CD4-positive, CD25-positive, alpha-beta regulatory T cell (primary cell): ENCODE results near the gene DYRK3. TPM values are rescaled to one million over a fixed set of nuclear protein-coding genes. Genes with fewer than 3 reads are reported as not detected.

ENCODE experiments used
- ATAC-seq, 2 donors: fragments of 150-1000 bp; cut with Tn5 transposase; one replicate each; pipeline ENCODE4 v1.10.0; 2021; ENCODE audit warnings: low read depth in 2 of 2, moderate number of reproducible peaks in 2 of 2, moderate library complexity in 1 of 2
- DNase-seq, 3 donors: peaks; one replicate each; pipeline versions ENCODE4 v3.0.0 to v3.0.0-alpha.2; 2012 to 2022; ENCODE audit warnings: mixed read lengths in 1 of 3
- H3K27ac ChIP-seq: one replicate; pipeline ENCODE4 v1.7.0; 2013; ENCODE audit warnings: mild to moderate bottlenecking, low read length; ENCODE audit not compliant: insufficient read depth, poor library complexity, severe bottlenecking
- H3K27me3 ChIP-seq: one replicate; pipeline ENCODE4 v1.7.0; 2013; ENCODE audit warnings: low read length; ENCODE audit not compliant: control insufficient read depth, insufficient read depth
- H3K36me3 ChIP-seq: one replicate; pipeline ENCODE4 v1.7.0; 2013; ENCODE audit warnings: mild to moderate bottlenecking, low read length, moderate library complexity; ENCODE audit not compliant: control insufficient read depth, insufficient read depth
- H3K4me1 ChIP-seq: 2 replicates; pipeline ENCODE4 v1.7.0; 2013; ENCODE audit warnings: mild to moderate bottlenecking, low read length; ENCODE audit not compliant: insufficient read depth, control insufficient read depth, poor library complexity, severe bottlenecking
- H3K4me3 ChIP-seq: one replicate; pipeline ENCODE4 v1.7.0; 2013; ENCODE audit warnings: low read depth, mild to moderate bottlenecking, low read length, moderate library complexity
- H3K9me3 ChIP-seq, 2 experiments: 1 replicate in 1 of 2; 2 replicates in 1 of 2; pipeline ENCODE4 v1.7.0; 2013; ENCODE audit warnings: low read length in 2 of 2, mild to moderate bottlenecking in 1 of 2, moderate library complexity in 1 of 2; ENCODE audit not compliant: control insufficient read depth in 2 of 2
- H3K27ac Mint-ChIP-seq, 3 donors: one replicate each; pipeline ENCODE4 v1.8.0; 2020 to 2022; ENCODE audit warnings: mild to moderate bottlenecking in 3 of 3, mixed read lengths in 3 of 3, moderate library complexity in 2 of 3
- H3K27me3 Mint-ChIP-seq: one replicate; pipeline ENCODE4 v1.8.0; 2022; ENCODE audit warnings: mild to moderate bottlenecking, mixed read lengths
- H3K36me3 Mint-ChIP-seq: one replicate; pipeline ENCODE4 v1.8.0; 2020; ENCODE audit warnings: mixed read lengths
- H3K4me1 Mint-ChIP-seq, 4 donors: one replicate each; pipeline ENCODE4 v1.8.0; 2020 to 2022; ENCODE audit warnings: mixed read lengths in 4 of 4, mild to moderate bottlenecking in 1 of 4
- H3K4me3 Mint-ChIP-seq, 4 donors: one replicate each; pipeline ENCODE4 v1.8.0; 2020 to 2022; ENCODE audit warnings: mild to moderate bottlenecking in 4 of 4, mixed read lengths in 4 of 4, moderate library complexity in 3 of 4
- H3K9me3 Mint-ChIP-seq, 7 donors: one replicate each; pipeline ENCODE4 v1.8.0; 2020 to 2022; ENCODE audit warnings: mixed read lengths in 7 of 7, mild to moderate bottlenecking in 3 of 7, moderate library complexity in 2 of 7
- polyA plus RNA-seq, 4 donors: library from polyadenylated mRNA; unstranded; fragments of 300-500 nt; fragmentation: Illumina TruSeq; gene quantifications; one replicate each; pipeline ENCODE4 v1.2.3, GENCODE V29; 2021
- total RNA-seq: library from RNA; stranded (reverse); gene quantifications from one replicate; pipeline ENCODE4 v1.2.3, GENCODE V29; 2022

DYRK3 gene
- total and polyA plus RNA-seq, 5 donors from 2014 or later = 0.32 to 0.67 TPM; not detected in 3

DNA sequence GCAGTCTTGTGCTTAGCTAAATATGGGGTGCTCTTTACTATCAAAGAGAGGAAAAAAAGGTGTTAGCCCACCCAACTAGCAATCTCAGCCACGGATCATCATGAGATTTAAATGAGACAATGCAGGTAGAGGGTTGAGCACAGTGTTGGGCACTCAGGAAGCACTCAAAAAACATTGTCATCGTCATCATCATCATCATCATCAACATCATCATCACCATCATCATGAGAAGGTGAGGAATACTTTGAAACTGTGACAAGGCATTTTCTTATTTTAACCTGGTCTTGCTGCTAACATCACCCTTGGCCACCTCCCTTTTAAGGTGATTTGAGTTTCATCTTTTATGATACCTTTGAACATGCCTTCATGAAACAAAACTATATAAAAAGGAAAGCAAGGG, 46.0 kb downstream of the DYRK3 start:
- Mint-ChIP-seq H3K4me3 (peak overlapping the region in 1 of 4 donors; percentile 3), H3K36me3 (no peaks in the 10 kb centered on the region), H3K4me1 (peaks cover under 1 to 22% (median 14%) of the 10 kb centered on the region in 4 donors), H3K27ac (no peak overlapping the region), H3K9me3 (no peaks in the 10 kb centered on the region), H3K27me3 (peaks cover 5% of the 10 kb centered on the region)
- DNase-seq = no peak
- Histone ChIP-seq H3K9me3 (no peaks in the 10 kb centered on the region), H3K27ac (no peak overlapping the region), H3K4me1 (peaks cover 19% of the 10 kb centered on the region), H3K27me3 (no peaks in the 10 kb centered on the region), H3K36me3 (no peaks in the 10 kb centered on the region), H3K4me3 (no peak overlapping the region)
- ATAC-seq = no peak

DNA sequence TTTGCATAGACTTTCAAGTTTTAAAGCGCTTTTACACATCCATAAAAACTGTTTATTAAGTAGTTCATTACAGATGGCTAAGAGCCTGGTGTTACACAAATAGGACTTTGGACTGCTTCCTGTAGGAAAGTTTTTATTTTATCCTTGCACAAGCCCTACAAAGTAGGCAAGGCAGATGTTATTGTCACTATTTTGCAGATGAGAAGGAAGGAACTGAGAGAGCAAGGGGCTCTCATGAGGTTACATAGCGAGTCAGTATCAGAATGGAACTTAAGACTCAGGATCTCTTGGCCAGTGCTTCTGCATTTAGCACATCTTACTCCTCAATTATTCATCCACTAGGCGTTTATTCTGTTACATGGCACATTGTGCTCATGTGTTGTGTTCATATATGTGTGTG, 46.8 kb downstream of the DYRK3 start:
- peaks cover 27% of the 10 kb centered on the region for H3K4me1 ChIP-seq
- H3K36me3 ChIP-seq = no peaks in the 10 kb centered on the region
- Mint-ChIP-seq H3K36me3 (no peaks in the 10 kb centered on the region), H3K27me3 (peaks cover 5% of the 10 kb centered on the region), H3K9me3 (no peaks in the 10 kb centered on the region), H3K4me3 (peak overlapping the region in 2 of 4 donors; percentile 4 to 62), H3K4me1 (peaks cover 8 to 29% (median 21%) of the 10 kb centered on the region in 4 donors), H3K27ac (no peak overlapping the region)
- DNase-seq = no peak
- no peaks in the 10 kb centered on the region for H3K9me3 ChIP-seq
- ATAC-seq = no peak
- no peak overlapping the region for H3K4me3 ChIP-seq
- H3K27me3 ChIP-seq = no peaks in the 10 kb centered on the region
- H3K27ac ChIP-seq = no peak overlapping the region

DNA sequence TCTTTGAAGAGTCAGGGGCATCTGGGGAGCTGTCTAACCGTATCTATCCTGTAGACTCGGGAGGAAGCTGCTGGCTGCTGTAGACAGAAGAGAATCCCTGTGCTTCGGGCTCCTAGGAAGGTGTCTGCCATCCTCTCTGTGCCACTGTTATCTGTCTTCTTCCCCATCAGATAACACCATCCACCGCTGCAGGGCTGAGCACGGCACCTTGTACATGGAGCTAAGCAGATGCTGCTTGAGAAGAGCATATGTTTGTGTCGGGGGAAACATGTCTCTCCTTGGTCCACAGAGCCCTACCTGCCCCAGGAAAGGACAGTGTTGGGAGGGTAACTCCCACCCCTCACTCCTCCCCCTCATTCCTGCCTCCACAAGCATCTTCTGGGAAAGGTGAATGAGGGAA, 48.0 kb downstream of the DYRK3 start:
- H3K27ac Mint-ChIP-seq = no peak overlapping the region
- peak overlapping the region; percentile 44 to 90 (median 70) for H3K4me3 Mint-ChIP-seq
- H3K27ac ChIP-seq = no peak overlapping the region
- H3K27me3 ChIP-seq = no peaks in the 10 kb centered on the region
- H3K27me3 Mint-ChIP-seq = peaks cover 5% of the 10 kb centered on the region
- no peaks in the 10 kb centered on the region for H3K36me3 Mint-ChIP-seq
- DNase-seq (no peak), ATAC-seq (no peak)
- no peak overlapping the region for H3K4me3 ChIP-seq
- no peaks in the 10 kb centered on the region for H3K9me3 Mint-ChIP-seq
- peaks cover 12 to 40% (median 32%) of the 10 kb centered on the region in 4 donors for H3K4me1 Mint-ChIP-seq
- no peaks in the 10 kb centered on the region for H3K9me3 ChIP-seq
- peaks cover 29% of the 10 kb centered on the region for H3K4me1 ChIP-seq
- no peaks in the 10 kb centered on the region for H3K36me3 ChIP-seq

DNA sequence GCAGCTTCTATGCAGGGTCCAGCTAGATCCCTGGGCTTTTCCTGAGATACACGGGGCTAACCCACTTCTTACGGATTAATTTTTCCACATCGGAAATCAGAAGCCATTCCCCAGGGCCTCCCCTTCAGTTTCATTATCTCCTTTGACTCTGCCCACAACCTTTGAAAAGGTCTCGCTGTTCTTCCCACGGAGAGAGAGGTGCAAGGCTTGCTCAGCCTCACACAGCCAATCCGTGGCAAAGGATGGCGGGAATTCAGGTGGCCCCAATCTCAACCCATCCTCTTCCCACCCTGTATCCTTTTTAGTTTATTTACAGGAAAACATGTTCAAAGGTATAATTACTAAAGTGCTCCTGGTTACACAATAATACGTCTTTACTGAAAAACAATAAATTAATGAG, 48.7 kb downstream of the DYRK3 start:
- no peaks in the 10 kb centered on the region for H3K36me3 Mint-ChIP-seq
- H3K4me1 ChIP-seq = peaks cover 26% of the 10 kb centered on the region

DNA sequence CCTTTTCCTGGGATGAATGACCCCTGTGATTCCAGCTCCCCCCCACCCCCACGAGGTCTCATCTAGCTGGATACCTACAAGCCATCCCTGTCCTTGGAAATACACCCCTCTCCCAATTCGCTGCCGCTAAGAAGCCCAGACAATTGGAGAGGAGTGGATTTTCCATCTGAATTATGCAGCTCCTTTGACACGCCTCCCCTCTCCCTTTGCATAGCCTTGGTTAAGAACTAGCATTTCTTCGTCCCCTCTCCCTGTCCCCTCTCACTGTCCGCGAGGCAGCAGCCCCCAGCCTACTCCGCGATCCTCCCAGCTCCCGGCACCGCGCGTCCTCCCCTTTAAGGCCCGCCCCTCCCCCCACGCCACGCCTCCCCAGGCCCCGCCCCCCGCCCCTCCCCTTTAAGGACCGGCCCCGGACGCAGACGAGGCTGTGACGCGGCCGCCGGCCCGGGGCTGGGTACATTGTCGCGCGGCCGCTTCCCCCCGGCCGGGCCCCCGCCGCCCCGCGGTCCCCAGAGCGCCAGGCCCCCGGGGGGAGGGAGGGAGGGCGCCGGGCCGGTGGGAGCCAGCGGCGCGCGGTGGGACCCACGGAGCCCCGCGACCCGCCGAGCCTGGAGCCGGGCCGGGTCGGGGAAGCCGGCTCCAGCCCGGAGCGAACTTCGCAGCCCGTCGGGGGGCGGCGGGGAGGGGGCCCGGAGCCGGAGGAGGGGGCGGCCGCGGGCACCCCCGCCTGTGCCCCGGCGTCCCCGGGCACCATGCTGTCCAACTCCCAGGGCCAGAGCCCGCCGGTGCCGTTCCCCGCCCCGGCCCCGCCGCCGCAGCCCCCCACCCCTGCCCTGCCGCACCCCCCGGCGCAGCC, 49.4 kb downstream of the DYRK3 start, which contains the start of gene MAPKAPK2:
TSS of gene MAPKAPK2 (plus strand) at position 428 of the 856 bp plus-strand sequence. CDS start at position 753, 325 bp downstream.
- Histone ChIP-seq H3K4me1 (peaks cover 31% of the 10 kb centered on the region), H3K36me3 (peaks cover 2% of the 10 kb centered on the region), H3K27ac (peak within 1 kb of the TSS; percentile 83), H3K27me3 (no peaks in the 10 kb centered on the region), H3K4me3 (peak within 1 kb of the TSS; percentile 92), H3K9me3 (no peaks in the 10 kb centered on the region)
- peak within 1 kb of the TSS; percentile 91 to 99 (median 96) for H3K27ac Mint-ChIP-seq
- ATAC-seq (peak; percentile 79 to 82), DNase-seq (peak; percentile 72 to 79 (median 73))
- peak within 1 kb of the TSS; percentile 93 to 100 (median 98) for H3K4me3 Mint-ChIP-seq
- H3K4me1 Mint-ChIP-seq = peaks cover 15 to 42% (median 36%) of the 10 kb centered on the region in 4 donors
- peaks cover 5% of the 10 kb centered on the region for H3K27me3 Mint-ChIP-seq
- no peaks in the 10 kb centered on the region for H3K9me3 Mint-ChIP-seq
- H3K36me3 Mint-ChIP-seq = no peaks in the 10 kb centered on the region

More for the DNA sequence above, 48.7 kb downstream of the DYRK3 start:
- H3K4me3 Mint-ChIP-seq = peak overlapping the region; percentile 62 to 90 (median 86)
- Histone ChIP-seq H3K36me3 (no peaks in the 10 kb centered on the region), H3K27me3 (no peaks in the 10 kb centered on the region), H3K27ac (no peak overlapping the region), H3K9me3 (no peaks in the 10 kb centered on the region), H3K4me3 (peak overlapping the region; percentile 83)
- peaks cover 12 to 39% (median 33%) of the 10 kb centered on the region in 4 donors for H3K4me1 Mint-ChIP-seq
- H3K27me3 Mint-ChIP-seq = peaks cover 5% of the 10 kb centered on the region
- DNase-seq (no peak), ATAC-seq (no peak)
- no peaks in the 10 kb centered on the region for H3K9me3 Mint-ChIP-seq
- peak overlapping the region in 2 of 3 donors; percentile 67 to 89 for H3K27ac Mint-ChIP-seq

DNA sequence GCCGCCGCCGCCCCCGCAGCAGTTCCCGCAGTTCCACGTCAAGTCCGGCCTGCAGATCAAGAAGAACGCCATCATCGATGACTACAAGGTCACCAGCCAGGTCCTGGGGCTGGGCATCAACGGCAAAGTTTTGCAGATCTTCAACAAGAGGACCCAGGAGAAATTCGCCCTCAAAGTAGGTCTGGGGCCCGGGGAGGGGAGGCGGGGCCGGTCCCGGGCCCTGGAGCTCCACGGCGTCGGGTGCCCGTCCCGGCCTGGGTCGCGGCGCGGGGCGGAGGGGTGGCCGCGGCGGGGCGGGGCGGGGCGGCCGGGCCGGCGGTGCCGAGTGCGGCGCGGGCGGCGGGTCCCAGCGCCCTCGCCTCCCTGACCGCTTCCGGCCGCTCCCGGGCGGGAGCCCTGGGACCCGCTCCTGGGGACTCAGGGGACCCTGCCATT, 50.0 kb downstream of the DYRK3 start:
- Histone ChIP-seq H3K4me3 (peak overlapping the region; percentile 92), H3K36me3 (peaks cover 2% of the 10 kb centered on the region), H3K27ac (peak overlapping the region; percentile 83), H3K27me3 (no peaks in the 10 kb centered on the region), H3K9me3 (no peaks in the 10 kb centered on the region), H3K4me1 (peaks cover 31% of the 10 kb centered on the region)
- no peaks in the 10 kb centered on the region for H3K36me3 Mint-ChIP-seq
- DNase-seq (peak; percentile 31 to 40 (median 39)), ATAC-seq (peak; percentile 11 to 35)
- H3K4me1 Mint-ChIP-seq = peaks cover 17 to 46% (median 35%) of the 10 kb centered on the region in 4 donors
- no peaks in the 10 kb centered on the region for H3K9me3 Mint-ChIP-seq
- H3K27me3 Mint-ChIP-seq = peaks cover 5% of the 10 kb centered on the region
- peak overlapping the region; percentile 91 to 99 (median 96) for H3K27ac Mint-ChIP-seq
- peak overlapping the region; percentile 93 to 100 (median 98) for H3K4me3 Mint-ChIP-seq

DNA sequence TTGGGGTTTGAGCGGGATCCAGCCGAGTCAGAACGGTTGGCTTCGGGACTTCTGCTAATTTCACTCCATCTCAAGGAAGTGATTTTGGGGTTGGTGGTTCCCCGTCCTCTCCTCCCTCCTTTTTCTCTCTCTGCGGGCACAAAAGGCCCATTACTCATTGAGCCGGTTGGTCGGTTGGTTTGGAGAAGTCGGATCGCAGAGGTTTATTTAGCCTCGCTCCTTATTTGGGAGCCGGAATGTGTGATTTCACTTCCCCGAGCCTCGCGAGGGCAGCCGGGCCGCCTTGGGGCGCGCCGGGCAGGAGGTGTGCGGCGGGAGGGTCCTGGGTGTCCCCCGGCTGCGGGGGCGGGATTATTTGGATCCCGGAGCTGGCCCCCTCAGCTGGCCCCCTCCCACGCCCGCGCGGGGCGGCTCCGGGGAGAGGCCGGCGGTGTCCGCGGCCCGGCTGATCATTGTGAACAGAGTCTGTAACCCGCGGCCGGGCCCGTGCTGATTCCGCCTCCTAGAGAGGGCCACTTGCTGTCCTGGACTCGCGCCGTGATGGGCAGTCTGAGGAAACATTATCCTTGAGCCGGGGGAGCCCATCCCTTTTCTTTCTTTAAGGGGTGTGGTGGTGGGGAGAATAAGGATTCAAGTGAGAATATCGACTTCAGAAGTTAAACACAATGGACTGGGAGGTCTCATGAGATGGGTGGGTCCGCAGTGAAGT, 50.6 kb downstream of the DYRK3 start:
- Mint-ChIP-seq H3K27ac (peak overlapping the region; percentile 98 to 99 (median 99)), H3K9me3 (peaks cover 0 to 2% (median 0%) of the 10 kb centered on the region in 7 donors), H3K4me3 (peak overlapping the region; percentile 97 to 100 (median 100)), H3K36me3 (no peaks in the 10 kb centered on the region), H3K4me1 (peaks cover 17 to 52% (median 37%) of the 10 kb centered on the region in 4 donors), H3K27me3 (peaks cover 5% of the 10 kb centered on the region)
- H3K4me3 ChIP-seq = peak overlapping the region; percentile 92
- H3K4me1 ChIP-seq = peaks cover 35% of the 10 kb centered on the region
- peak; percentile 11 to 13 for ATAC-seq
- H3K27me3 ChIP-seq = no peaks in the 10 kb centered on the region
- peak in 2 of 3 donors; percentile 42 to 65 for DNase-seq
- H3K27ac ChIP-seq = peak overlapping the region; percentile 83
- H3K9me3 ChIP-seq = no peaks in the 10 kb centered on the region
- peaks cover 2% of the 10 kb centered on the region for H3K36me3 ChIP-seq
